ENCODE measurements around the gene UBE2J2.

Gene UBE2J2

DNA sequence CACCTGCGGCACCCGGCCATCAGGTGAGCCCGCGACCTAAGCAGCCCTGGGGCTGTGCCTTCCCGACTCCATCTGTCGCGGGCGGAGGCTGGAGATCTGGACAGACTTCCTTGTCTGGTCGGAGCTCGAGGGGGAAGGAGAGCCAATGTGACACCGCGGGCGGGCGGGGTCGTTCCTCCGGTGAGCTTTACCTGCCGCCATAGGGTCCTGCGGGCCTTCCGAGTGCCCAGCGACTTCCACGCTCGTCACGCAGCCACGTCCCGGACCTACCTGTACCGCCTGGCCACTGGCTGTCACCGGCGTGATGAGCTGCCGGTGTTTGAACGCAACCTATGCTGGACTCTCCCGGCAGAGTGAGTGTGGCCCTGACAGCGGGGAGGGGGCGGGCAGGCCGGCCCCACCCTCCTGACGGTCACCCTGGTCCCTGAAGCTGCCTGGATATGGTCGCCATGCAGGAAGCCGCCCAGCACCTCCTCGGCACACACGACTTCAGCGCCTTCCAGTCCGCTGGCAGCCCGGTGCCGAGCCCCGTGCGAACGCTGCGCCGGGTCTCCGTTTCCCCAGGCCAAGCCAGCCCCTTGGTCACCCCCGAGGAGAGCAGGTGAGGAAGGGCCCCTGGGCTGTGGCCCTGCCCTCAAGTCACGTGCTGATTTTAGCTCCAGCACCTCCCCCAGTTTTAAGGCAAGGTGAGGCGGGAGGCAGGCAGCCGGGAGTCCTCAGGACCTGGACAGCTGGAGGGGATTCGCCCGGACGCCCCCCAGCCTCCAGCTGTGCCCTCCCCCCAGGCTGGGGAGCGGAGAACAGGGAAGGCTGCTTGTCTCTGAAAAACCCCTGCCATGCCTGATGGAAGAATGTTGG lies 35.8 kb upstream of the UBE2J2 start:
- no peak for DNase-seq

DNA sequence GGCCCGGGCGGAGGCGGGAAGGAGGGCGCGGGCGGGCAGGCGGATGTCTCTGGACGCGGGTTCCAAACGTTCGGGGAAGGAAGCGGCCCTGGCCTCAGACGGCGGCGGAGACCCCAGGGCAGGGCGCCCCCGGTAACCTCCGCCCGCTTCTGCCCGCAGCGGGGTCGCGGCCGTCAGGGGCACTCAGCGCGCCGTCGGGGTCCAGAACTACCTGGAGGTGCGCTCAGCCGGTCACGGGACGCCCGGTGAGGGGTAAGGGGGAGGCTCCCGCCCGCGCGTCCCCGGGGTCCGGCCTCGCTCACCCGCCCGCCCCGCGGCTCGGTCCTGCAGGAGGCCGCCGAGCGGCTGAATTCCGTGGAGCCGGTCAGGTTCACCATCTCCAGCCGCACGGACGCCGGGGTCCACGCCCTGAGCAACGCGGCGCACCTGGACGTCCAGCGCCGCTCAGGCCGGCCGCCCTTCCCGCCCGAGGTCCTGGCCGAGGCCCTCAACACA lies 35.1 kb upstream of the UBE2J2 start:
- no peak for DNase-seq

DNA sequence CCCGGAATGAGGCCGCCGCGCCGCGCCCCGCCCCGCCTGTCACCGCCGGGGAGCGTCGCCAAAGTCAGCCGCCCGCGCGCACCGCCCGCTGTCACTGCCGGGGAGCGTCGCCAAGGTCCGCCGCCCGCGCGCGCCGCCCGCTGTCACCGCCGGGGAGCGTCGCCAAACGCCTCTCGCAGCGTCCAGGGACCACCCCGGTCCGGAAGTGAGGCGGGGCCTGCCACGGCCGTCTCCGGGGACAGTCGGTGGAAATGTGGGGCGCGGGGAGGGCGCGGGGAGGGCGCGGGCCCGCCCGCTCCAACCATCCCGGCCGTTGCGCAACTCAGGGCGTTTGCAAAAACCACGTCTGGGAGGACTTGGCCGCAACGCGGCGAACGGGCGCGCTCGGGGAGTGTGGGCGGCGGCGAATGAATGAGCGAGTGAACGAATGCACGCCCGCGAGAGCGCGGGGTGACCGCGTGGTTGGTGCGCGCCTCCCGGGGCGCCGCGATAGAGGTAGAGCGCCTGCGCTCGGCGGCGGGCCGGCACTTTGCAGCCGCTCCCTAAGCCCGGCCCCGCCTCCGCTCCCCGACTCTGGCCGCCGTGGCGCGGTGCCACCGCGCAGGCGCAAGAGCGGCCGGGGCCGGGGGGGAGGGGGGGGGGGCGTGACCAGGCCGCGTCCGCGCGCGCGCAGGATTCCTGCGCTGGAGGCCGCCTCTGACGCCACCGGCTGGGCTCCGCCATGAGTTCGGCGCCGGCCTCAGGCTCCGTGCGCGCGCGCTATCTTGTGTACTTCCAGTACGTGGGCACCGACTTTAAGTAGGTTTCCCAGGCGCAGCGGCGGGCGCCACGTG lies 34.5 kb upstream of the UBE2J2 start, which contains the start of the genes ACAP3 and PUSL1:
TSS of gene ACAP3 (minus strand) at position 8 of the 833 bp plus-strand sequence. CDS start 115 bp downstream, outside the sequence.
TSS of gene PUSL1 (plus strand) at position 675 of the 833 bp plus-strand sequence. CDS start at position 722, 47 bp downstream.
- DNase-seq = peak; percentile 66

DNA sequence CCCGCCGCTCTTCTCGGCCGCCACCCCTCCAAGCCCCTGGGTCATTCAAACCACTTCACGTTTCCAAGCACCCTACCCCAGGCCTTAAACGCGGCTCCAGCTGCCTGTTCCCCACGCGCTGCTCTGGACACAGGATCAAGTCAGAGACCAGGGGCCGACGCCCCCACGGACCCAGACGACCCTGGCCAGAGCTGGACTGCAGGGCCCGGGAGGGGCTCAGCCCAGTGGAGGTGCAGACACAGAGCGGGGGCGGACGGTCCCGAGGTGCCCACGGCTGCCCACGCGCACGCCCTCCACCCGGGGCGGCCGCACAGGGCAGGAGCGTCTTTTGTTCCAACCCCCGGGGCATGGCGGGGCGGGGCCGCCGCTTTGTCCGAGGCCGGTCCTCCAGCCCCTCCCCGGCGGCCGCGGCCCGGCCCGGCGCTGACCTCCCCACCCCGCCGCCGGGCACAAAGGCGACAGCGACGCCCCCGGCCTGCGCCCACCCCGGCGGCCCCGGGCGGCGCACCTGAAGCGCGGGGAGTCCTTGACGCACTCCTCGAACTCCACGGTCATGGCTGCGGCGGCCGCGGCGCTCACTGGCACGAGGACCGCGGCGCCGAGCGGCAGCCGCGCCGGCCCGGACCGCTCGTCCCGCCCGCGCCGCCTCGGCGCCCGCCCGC lies 33.7 kb upstream of the UBE2J2 start:
- DNase-seq = no peak

DNA sequence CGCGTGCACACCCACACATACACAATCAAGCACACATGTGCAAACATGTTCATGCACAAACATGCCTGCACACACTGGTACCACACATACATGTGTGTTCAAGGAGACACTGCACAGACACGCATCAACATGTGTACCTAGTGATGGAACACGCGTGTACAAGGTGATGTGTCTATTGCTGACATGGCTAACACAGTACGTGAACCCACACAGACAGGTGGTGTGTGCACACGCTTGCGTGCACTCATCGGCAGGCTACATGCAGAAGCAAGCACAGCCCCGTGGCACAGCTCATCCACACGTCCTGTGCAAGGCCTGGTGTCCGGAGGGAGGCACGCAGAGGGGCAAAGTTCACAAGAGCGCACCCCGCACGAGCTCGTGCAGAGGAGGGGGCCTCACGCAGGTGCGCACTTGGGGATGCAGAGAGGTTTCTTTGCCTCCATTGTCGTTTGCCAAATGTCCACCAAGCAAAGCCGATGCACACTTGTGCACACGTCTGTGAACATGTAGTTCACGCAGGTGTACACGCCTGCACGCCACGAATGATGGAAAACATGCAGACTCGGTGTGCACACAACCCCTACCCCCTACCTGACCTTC lies 33.1 kb upstream of the UBE2J2 start:
- DNase-seq = no peak

DNA sequence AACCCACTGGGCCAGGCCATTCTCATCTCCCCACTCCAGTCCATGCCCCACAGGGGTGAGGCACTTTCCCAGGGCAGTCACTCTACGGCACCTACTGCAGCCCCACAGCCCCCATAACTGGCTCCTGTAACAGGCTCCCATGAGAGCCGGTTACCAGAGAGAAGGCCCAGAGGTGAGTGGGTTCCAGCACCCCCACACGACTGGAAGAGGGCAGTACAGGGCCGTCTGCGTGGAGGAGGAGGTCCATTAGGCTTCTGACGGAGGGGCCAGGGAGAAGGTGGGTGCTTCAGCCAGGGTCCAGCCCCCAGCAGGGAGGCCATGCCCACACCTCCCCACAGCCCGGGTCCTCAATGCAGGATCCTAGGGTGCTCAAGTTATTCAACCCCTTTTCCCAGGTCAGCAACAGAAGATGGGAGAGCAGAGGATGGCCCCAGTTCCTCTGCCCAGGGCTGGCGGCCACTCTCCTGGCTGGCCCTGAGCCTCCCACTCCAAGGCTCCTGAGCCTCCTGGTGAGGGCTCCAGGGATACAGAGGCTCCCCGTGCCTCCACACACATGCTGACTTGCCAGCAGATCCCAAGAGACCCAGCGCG lies 32.5 kb upstream of the UBE2J2 start:
- no peak for DNase-seq

DNA sequence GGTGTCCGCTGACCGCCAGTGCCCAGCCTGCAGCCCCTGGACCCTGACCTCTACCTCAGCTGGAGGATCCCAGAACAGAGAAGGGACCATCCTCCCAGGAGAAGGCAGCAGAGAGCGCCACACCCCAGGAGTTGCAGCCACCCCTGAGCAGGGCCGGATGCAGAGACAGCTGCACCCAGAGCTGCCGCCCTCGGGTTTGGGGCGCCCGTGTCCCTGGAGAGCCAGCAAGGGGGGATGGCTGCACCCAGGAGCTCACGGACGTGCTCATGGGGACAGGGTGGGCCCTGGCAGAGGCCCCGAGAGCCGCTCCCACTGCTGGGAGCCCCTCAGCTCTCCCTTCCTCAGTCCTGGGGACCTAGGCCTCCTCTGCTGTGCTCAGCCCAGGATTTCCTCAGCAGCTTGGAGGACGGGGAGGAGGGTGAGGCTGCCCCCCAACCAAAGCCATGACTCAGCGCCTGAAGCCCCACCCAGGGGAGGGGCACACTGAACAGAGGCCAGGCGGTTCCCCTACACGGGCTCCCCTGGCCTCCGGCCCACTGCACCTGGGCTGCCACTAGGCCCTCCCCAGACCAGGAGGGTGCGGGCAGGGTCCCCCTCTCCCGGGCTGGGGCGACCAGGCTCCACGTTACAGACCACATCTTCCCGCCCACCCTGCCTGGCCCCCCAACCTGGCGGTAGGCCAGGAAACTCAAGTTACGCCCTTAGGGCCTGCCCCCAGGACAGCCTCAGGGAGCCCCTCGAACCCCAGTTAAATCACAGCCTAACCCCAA lies 31.8 kb upstream of the UBE2J2 start:
- no peak for DNase-seq

DNA sequence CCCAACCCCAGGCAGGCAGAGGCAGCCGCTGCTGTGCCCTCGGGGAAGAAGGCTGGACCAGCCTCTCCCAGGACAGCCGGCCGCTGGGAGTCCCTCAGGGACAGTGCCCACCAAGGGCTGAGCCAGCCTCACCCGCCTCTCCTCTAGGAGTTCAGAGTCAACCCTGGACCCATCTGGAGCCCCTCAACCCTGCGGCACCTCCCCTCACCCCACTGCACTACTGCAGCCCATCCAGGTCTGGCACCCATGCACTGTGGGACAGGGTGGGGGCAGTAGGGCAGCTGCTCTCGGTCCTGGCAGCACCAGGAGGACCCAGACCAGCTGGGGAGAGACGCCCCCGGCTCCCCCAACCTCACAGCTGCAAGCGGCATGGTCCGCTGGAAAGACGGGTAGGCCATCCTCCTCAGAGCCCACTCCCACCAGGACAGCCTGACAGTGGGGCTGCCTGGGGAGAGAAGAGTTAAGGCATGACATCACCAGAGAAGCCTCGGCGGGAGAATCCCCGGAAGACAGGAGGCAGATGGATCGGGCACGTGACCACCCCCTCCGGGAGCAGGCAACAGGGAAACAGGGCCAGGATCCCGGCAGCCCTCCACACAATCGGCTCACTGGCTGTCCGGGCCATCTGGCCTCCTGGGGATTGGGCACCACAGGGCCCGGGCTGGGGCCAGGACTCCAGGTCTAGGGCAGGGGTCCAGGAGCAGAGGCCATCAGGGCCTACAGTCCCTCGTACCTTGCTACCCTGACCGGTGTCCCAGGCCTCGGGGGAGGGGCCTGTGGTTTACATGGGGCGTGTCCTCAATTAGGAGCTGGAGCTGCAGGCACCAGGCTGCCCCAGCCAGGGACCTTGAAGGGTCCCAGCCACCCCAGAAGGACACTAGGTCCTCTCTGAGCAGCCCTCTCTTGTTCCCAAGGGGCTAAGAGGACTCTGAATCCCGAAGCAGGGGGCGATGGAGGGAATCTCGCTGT lies 31.0 kb upstream of the UBE2J2 start:
- DNase-seq = no peak

DNA sequence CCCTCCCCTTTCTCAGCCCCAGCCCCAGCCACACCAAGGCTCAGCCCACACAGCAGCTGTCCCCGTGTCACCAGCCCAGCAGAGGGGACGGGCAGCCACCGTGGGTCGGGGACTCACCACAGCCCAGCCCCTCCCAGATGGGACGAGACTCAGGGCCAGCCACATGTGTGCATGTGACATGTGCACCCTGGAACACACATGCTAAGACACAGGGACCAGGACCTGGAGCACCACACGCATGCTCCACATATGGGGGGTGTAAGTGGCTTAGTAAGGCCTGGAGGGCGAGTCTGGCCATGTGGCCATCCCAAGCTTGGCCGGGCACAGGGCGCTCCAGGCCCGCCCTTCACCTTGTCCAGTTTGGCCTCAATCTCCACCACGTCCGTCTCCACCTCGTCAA lies 30.1 kb upstream of the UBE2J2 start:
- DNase-seq = no peak

DNA sequence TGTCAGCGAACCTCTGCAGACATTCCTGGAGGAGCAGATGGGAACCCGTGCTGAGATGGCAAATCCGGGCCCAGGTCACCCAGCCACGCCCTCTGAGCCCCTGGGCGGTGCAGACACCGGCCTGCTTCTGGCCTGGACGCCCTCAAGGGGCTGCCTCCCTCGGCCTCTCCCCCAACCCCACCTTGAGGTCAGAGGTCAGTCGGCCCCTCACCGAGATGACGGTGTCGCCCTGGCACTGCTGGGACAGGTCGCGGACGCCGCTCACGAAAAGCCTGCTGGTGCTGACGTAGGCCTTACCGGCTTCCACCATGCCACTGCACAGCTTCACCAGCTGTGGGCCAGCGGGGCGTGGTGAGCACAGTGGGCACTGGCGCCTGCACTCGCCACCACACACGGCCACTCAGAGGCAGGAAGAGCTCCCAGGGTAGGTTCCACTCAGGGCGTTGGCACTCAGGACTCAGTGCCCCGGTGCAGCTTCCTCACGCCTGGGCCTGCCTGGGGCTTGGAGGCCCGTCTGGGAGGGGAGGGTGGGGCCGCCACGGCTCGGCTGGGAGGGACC lies 29.4 kb upstream of the UBE2J2 start:
- no peak for DNase-seq

DNA sequence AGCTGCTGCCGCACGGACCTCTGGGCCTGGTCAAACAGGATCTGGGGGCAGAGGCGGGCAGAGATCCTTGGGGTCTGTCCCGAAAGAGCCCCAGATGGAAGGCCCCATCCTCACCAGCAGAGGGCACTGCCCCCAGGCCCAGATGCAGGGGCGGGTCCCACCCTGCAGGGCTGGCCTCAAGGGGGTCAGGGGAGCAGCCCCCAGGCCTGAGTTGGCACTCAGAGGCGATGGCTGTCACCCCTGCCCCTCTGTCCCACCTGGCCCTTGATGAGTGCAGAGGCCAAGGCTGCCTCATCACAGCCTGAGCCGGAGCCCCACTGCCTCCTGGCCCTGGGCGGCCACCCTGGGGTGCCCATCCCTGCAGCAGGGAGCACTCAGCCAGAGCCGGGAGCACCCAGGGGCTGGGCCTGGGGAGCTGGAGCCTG lies 28.4 kb upstream of the UBE2J2 start:
- DNase-seq = no peak

DNA sequence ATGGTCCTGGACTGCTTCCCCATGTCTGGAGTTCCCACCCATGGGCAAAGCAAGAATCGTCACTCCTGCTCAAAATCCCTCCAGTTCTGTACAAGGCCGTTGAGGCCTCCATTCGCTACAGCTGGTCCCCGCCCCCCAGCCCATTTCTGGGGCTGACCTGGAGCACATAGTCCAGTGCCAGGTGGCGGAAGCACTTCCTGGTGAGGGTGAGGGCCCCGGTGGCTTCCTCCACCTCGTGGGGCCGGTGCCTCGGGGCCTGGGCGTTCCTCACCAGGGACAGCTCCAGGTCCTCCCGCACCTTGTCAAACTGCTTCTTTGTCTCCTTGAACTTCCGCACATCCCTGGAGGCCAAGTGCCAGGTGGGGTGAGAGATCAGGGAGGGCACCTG lies 26.7 kb upstream of the UBE2J2 start:
- no peak for DNase-seq

DNA sequence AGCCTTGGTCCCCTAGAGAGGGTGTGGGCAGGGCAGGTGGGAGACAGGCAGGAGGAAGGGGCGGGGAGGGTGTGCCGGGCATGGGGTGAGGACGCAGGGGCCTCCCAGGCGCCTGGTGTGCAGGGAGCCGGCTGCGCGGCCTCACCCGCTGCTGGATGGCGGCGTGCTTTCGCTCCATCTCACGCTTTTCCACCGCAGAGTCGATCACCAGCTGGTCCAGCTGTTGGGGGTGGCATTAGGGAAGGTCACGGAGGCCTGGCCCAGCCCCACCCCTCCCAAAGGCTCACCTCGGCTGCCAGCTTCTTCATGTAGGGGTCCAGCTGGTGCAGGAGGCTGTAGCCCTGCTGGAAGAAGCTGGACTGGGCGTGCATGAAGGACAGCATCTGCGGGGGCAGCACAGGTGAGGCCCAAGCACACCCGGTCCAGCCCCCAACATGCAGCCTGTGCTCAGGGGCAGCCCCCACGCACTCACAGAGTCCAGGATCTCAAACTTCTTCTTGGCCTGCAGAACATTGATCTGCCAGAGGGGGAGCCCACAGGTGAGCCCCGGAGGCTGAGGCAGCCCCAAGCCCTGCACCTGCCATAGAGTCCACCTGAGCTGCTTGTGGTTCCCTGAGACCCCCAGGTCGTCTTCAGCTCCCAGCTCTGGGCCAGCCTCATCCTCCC lies 26.2 kb upstream of the UBE2J2 start:
- no peak for DNase-seq

DNA sequence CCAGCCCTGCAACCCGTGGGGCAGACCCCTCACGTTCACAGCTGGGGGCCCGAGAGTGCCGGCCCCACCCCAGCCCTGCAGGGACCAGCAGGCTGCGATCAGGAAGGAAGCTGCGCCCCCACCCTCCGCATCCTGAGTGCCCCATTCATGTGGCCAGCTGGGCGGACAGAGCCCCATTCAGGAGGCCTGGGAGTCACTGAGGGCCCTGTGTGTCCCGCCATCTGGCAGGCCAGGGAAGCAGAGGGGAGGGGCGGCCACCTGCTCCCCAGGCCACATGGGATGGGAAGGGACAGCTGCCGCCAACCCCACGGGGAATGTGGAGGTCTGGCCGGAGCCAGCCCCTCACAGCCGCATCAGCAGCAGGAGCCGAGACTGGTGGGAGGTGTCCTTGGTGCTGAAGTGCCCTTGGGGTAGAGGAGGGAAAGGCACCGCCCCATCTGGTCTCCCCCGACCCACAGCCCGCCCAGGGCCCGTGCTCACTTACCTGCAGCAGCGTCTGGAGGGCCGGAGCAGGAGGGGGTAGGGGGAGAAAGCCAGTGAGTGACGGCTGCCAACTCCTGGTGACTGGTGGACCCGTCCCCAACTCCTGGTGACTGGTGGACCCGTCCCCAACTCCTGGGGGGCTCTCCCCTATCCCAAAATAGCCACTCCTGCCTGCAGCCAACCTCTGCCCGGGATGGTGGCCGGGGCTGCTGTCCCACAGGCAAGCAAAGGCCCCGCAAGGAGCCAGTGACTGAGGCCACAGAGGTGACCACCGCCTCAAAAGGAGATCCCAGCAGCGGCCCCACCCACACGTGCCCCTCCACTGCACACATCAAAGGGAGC lies 25.4 kb upstream of the UBE2J2 start:
- DNase-seq = no peak

DNA sequence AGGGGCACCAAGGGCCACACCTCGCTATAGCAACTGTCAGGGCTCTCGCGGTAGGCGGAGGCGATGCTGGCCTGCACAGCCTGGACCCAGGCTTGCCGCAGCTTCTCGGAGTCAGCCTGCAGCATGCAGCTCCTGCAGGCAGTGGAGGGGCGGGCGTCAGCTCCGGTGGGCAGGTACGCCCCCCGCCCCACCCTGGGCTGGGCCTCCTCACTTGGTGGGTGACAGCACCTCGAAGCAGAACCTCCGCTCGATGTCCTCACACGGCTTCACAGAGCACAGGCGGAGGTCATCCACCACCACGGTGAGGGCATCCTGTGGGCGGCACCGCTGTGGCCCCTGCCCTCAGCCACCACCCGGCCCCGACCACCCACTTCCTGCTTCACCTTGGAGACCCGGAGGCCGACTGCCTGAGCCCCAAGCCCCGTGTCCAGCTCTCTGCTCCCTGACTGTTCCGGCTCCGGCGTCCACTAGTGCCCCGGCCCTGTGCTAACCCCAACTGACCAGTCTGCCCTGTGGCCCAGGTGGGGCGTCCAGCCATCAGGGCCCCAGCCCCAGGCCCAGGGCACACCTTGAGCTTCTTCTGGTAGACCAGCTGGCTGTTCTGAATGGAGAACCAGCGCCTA lies 24.3 kb upstream of the UBE2J2 start:
- DNase-seq = no peak

DNA sequence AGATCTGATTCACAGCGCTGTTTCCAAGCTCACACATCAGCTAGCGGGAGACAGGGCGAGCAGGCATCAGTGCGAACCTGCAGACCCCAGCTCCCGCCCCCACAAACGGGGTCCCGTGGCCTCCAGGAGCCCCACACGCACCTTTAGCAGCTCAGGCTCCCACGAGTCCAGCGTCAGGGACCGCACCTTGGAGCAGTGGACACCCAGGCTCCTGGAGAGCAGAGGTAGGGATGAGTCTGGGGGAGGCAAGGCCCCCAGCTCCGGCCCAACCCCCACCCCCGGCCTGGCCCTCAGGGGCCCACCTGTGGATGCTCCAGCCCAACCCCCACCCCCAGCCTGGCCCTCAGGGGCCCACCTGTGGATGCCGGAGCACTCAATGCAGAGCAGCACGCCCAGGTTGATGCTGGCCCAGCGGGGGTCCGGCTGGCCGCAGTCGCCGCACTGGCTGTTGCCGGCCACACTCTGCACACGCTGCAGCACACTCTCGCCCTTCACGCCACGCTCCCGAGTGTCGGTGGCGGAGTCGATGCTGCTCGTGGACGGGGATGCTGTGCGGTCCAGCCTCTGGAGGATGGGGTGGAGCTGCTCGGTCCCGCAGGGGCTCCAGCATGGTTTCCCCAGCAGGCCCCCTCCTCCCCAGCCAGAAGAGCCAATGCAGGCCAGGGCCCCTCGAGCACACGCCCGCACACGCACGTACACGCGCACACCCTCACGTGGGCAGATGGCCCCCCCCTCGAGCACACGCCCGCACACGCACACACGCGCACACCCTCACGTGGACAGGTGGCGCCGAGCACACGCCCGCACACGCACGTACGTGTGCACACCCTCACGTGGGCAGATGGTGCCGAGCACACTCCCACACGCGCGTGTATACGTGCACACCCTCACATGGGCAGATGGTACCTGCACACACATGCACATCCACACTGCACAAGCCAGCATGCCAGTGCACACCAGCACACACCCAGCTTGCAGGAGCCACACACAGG lies 22.7 kb upstream of the UBE2J2 start:
- no peak for DNase-seq

Measured in NCI-H774 (cell line).